SH-SY5Y (cell line): ENCODE results near the gene OXLD1.

ENCODE experiments used
- GATA2 ChIP-seq: IDR thresholded peaks from 2 replicates; pipeline ENCODE4 v1.6.1; 2011; ENCODE audit warnings: mild to moderate bottlenecking, low read depth, low read length
- GATA3 ChIP-seq: IDR thresholded peaks from 2 replicates; pipeline ENCODE4 v1.6.1; 2011; ENCODE audit warnings: low read depth, mild to moderate bottlenecking, low read length, moderate library complexity

GRCh38 chr17:81648013-81648706, 18.2 kb downstream of the OXLD1 start:
- no peak for TF ChIP-seq GATA2
- TF ChIP-seq GATA3 = no peak
